MCF 10A (cell line): Measurements from ENCODE around the gene ATF7. TPM values are rescaled to one million over a fixed set of nuclear protein-coding genes. Genes with fewer than 3 reads are reported as not detected.

Source experiments
- BruUV-seq: library from RNA; stranded (reverse); fragments of 400-500 nt; replicated peaks from 2 replicates; lab custom pipeline; 2021; lab: Mats Ljungman, UMichigan
- CTCF ChIA-PET: fragments of 300-600 bp; sonication (Branson Sonifier 250); formaldehyde crosslinking; extraction: SDS; loops from one replicate; lab custom pipeline; 2021; ENCODE audit warnings: antibody characterized with exemption, inconsistent platforms; lab: Yijun Ruan, JAX
- POLR2A ChIA-PET: fragments of 300-600, 350-650 bp; sonication (Branson Sonifier 250); formaldehyde crosslinking; extraction: SDS; loops from one replicate; lab custom pipeline; 2020; ENCODE audit warnings: antibody characterized with exemption, inconsistent platforms; lab: Yijun Ruan, JAX
- DNase-seq: peaks from one replicate; pipeline ENCODE4 v3.0.0-alpha.2; 2018; ENCODE audit not compliant: unreplicated experiment
- H3K27ac Mint-ChIP-seq: one replicate; pipeline ENCODE4 v1.8.0; 2022; ENCODE audit warnings: mild to moderate bottlenecking, low read depth, mixed read lengths; ENCODE audit not compliant: unreplicated experiment
- H3K27me3 Mint-ChIP-seq: one replicate; pipeline ENCODE4 v1.8.0; 2022; ENCODE audit warnings: mixed read lengths; ENCODE audit not compliant: insufficient read depth, unreplicated experiment
- H3K36me3 Mint-ChIP-seq: one replicate; pipeline ENCODE4 v1.8.0; 2022; ENCODE audit warnings: mild to moderate bottlenecking, moderate library complexity, mixed read lengths; ENCODE audit not compliant: insufficient read depth, unreplicated experiment
- H3K4me1 Mint-ChIP-seq: one replicate; pipeline ENCODE4 v1.8.0; 2022; ENCODE audit warnings: mixed read lengths; ENCODE audit not compliant: insufficient read depth, unreplicated experiment
- H3K4me3 Mint-ChIP-seq: one replicate; pipeline ENCODE4 v1.8.0; 2022; ENCODE audit warnings: mild to moderate bottlenecking, moderate library complexity, mixed read lengths; ENCODE audit not compliant: unreplicated experiment
- H3K9me3 Mint-ChIP-seq: one replicate; pipeline ENCODE4 v1.8.0; 2022; ENCODE audit warnings: mixed read lengths; ENCODE audit not compliant: unreplicated experiment
- intact Hi-C: fragments of 100-400 bp; cut with micrococcal nuclease; formaldehyde crosslinking; loops from 2 replicates; pipeline ENCODE4 v1.14.1; 2022
- total RNA-seq: library from RNA; stranded (reverse); gene quantifications from 2 replicates; pipeline ENCODE4 v1.2.3, GENCODE V29; 2022
- TF ChIP-seq, protein P1 (sequence below): fragments of 200-600 bp; IDR thresholded peaks from one replicate; pipeline ENCODE4 v1.8.0; 2022; ENCODE audit warnings: antibody characterized with exemption, mild to moderate bottlenecking; ENCODE audit not compliant: unreplicated experiment

ATF7 gene
- total RNA-seq, 1 experiment from 2014 or later, result 40.8 TPM

GRCh38 chr12:53500776-53501614 lies 125.2 kb downstream of the ATF7 start, which contains the start of gene TARBP2:
Gene TARBP2, plus strand, starts transcription at chr12:53501283. Its CDS starts 126 bp downstream, at chr12:53501409.
- peak; percentile 99 for DNase-seq
- Mint-ChIP-seq H3K9me3 (no peaks in the 10 kb centered on the region), H3K27ac (peak within 1 kb of the TSS; percentile 93), H3K4me1 (peaks cover 36% of the 10 kb centered on the region), H3K4me3 (peak within 1 kb of the TSS; percentile 80), H3K27me3 (no peaks in the 10 kb centered on the region), H3K36me3 (peaks cover 32% of the 10 kb centered on the region)
- BruUV-seq, result no TSS peak
- ChIA-PET CTCF (interaction anchor here (0.6 to 2.0 kb wide), 5 partner anchors 8 to 246 kb away, joined by 3 to 14 read pairs (median 3); no protein-coding TSS in a partner anchor), POLR2A (interaction anchor here (0.6 to 5.0 kb wide), 45 partner anchors 10 to 1650 kb away, joined by 3 to 53 read pairs (median 5); partner anchors contain the start of genes AAAS, ATF7, ATP5MC2 and CALCOCO1)
- TF ChIP-seq, protein P1, sequence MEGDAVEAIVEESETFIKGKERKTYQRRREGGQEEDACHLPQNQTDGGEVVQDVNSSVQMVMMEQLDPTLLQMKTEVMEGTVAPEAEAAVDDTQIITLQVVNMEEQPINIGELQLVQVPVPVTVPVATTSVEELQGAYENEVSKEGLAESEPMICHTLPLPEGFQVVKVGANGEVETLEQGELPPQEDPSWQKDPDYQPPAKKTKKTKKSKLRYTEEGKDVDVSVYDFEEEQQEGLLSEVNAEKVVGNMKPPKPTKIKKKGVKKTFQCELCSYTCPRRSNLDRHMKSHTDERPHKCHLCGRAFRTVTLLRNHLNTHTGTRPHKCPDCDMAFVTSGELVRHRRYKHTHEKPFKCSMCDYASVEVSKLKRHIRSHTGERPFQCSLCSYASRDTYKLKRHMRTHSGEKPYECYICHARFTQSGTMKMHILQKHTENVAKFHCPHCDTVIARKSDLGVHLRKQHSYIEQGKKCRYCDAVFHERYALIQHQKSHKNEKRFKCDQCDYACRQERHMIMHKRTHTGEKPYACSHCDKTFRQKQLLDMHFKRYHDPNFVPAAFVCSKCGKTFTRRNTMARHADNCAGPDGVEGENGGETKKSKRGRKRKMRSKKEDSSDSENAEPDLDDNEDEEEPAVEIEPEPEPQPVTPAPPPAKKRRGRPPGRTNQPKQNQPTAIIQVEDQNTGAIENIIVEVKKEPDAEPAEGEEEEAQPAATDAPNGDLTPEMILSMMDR, result no peak
- intact Hi-C loops, result loop anchor here (2.0 kb wide), 2 partner anchors 48 to 80 kb away; partner anchors contain the start of gene PCBP2

DNA sequence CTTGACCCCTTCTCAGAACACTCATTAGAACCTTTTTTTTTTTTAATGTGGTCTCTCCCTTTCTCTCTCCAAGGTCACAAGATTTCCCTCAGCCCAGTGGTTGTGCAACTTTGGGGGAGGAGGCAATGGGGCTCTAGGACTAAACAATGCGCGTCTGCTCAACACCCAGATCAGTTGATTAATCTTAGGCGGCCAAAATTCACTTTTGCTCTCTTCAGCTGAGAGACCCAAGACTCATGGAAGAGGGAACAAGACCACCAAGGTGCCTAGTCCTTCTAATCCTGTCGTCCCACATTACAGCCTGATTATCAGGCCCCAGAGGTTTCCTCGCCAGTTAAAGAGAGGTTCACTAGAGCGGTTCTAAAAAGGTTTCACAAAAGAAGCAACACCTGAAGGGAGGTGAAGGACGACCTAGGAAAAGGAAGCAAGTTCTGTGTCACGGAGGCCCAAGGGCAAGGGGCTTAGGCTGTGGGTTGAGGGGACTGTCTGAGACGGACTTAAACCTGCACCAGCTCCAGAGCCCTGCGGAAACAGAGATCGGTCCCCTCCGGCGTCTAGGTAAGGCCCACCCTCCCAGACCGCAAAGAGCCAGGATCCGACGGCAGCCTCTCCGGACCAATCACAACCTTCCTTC lies 125.9 kb downstream of the ATF7 start:
- peak; percentile 79 for DNase-seq
- TSS peak; percentile 87 for BruUV-seq
- Mint-ChIP-seq H3K4me1 (peaks cover 36% of the 10 kb centered on the region), H3K27me3 (no peaks in the 10 kb centered on the region), H3K4me3 (peak overlapping the region; percentile 80), H3K9me3 (no peaks in the 10 kb centered on the region), H3K27ac (peak overlapping the region; percentile 88), H3K36me3 (peaks cover 24% of the 10 kb centered on the region)
- TF ChIP-seq, protein P1, result no peak
- intact Hi-C loops, result loop anchor here (2.0 kb wide), 2 partner anchors 47 to 79 kb away; partner anchors contain the start of gene PCBP2
- POLR2A ChIA-PET, result interaction anchor here (0.5 to 5.0 kb wide), 42 partner anchors 9 to 494 kb away, joined by 3 to 53 read pairs (median 6); partner anchors contain the start of genes AAAS, ATF7, ATP5MC2 and CALCOCO1
- CTCF ChIA-PET, result interaction anchor here (0.6 to 2.0 kb wide), 4 partner anchors 9 to 247 kb away, joined by 3 to 14 read pairs (median 4); no protein-coding TSS in a partner anchor

DNA sequence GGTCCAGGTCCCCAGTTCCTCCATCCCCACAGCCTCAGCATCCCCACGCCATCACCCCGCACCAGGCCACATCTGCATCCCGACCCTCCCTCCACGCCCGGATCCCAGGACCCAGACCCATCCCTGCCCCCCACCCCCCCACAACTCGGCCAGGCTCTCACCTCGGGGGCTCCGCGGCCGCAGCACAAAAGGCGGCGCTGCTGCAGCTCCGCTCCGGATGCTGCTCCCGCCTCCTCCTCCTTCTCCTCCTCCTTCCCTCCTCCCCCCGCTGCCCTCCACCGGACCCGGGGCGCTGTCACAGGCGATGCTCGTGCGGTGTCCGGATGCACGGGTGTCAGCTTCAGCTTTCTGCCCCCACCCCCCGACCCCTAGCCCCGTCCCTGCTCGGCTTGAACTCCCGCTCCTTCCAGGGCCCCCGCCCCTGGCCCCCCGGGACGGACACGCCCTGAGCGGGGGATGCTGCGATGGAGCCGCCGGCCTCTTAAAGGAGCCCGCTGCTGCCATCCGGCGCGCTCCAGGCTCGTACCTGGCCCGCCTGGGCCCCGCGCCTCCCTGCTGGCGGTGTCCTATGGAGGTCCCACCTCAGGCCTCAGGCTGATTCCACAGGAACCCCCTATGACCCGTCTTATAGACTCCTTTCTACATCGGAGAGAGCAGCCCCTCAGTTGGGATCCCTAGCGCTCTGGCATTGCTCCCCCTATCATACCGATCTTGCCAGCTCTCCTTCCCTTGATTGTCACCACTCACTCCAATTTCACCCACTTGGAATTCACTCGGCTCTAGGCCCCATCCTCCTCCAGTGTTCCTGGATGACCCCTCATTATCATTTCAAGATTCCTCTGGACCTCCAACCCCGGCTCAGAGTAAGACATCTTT lies 126.7 kb downstream of the ATF7 start, which contains the start of gene MAP3K12:
TSS of gene MAP3K12 (minus strand) at position 193 of the 876 bp plus-strand sequence. CDS start 12,067 bp downstream, outside the sequence.
- TF ChIP-seq, protein P1, result no peak
- Mint-ChIP-seq H3K9me3 (no peaks in the 10 kb centered on the region), H3K4me1 (peaks cover 36% of the 10 kb centered on the region), H3K36me3 (peaks cover 17% of the 10 kb centered on the region), H3K27ac (peak within 1 kb of the TSS; percentile 88), H3K4me3 (peak within 1 kb of the TSS; percentile 80), H3K27me3 (no peaks in the 10 kb centered on the region)
- no peak for DNase-seq
- POLR2A ChIA-PET, result interaction anchor here (0.5 to 5.0 kb wide), 19 partner anchors 8 to 494 kb away, joined by 3 to 53 read pairs (median 9); partner anchors contain the start of genes AAAS, ATF7, ATP5MC2 and EIF4B
- CTCF ChIA-PET, result interaction anchor here (0.7 to 1.2 kb wide), 3 partner anchors 20 to 124 kb away, joined by 3 to 5 read pairs (median 3); no protein-coding TSS in a partner anchor
- intact Hi-C loops, result loop anchor here (2.0 kb wide), 2 partner anchors 47 to 79 kb away; partner anchors contain the start of gene PCBP2
- BruUV-seq, result no TSS peak
